ENCODE results near the gene ALDH4A1.

Gene ALDH4A1

DNA sequence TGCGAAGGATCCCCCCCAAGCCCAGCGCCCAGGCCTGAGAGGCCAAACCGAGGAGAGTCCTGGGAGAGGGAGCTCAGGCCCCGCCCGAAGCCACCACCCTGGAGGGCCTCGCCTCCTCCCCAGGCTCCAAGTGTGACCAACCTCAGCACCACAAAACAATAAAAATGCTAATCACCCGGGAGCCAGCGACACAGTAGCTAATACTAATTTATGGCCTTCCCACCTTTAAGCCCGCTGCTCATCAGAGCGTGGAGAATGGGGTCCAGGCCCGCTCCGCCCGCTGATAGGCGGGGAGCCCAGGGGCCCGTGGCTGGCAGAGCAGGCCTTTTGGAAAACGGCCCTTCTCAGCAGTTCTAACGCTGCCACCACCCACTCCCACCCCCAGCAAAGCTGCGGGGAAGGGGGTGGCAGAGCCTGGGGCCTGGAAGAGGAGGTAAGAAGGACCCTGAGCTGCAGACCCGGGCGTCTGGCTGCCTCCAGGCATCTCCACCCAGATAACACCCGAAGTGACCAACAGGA lies 22.5 kb downstream of the ALDH4A1 start:
- CTCF ChIA-PET, result no interaction called here
- POLR2A ChIA-PET, result no interaction called here
- no peak for TF ChIP-seq CTCF (IDR thresholded peaks at IDR 0.05; ENCODE audit: insufficient read depth, low read length, missing control alignments)
- DNase-seq (ENCODE audit: low read depth, low spot score), result no peak
- H3K4me3 ChIP-seq (ENCODE audit: low read depth, low read length), result no peak overlapping the region

- CTCF ChIA-PET, result no interaction called here
- no peak overlapping the region for H3K4me3 ChIP-seq (ENCODE audit: low read depth, low read length)
- TF ChIP-seq CTCF (IDR thresholded peaks at IDR 0.05; ENCODE audit: insufficient read depth, low read length, missing control alignments), result no peak
- DNase-seq (ENCODE audit: low read depth, low spot score), result no peak
- POLR2A ChIA-PET, result no interaction called here
Observed at GRCh38 chr1:18879215-18879790, 23.1 kb downstream of the ALDH4A1 start.

GRCh38 chr1:18878538-18879214 lies 23.7 kb downstream of the ALDH4A1 start:
- ChIA-PET POLR2A (no interaction called here), CTCF (interaction anchor here (1.0 to 1.8 kb wide), 2 partner anchors 281 to 322 kb away, joined by 3 to 5 read pairs; no protein-coding TSS in a partner anchor)
- no peak overlapping the region for H3K4me3 ChIP-seq (ENCODE audit: low read depth, low read length)
- no peak for TF ChIP-seq CTCF (IDR thresholded peaks at IDR 0.05; ENCODE audit: insufficient read depth, low read length, missing control alignments)
- no peak for DNase-seq (ENCODE audit: low read depth, low spot score)

DNA sequence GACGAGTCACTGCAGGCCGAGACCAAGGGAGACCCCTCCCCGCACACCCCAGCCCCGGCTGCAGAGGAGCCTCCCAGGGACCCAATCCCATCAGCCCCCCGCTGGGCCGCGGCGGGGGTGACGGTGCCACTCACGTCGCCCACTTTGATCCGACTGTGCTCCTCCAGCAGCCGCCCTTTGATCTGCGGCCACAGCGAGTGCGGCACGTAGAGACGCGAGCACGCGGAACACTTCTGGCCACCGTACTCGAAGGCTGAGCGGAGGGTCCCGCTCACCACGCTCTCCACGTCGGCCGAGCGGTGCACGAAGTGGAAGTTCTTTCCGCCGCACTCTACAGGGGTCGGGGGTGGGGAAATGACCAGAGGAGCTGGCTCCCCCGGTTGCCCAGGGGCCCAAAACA lies 25.1 kb downstream of the ALDH4A1 start:
- no peak for TF ChIP-seq CTCF (IDR thresholded peaks at IDR 0.05; ENCODE audit: insufficient read depth, low read length, missing control alignments)
- ChIA-PET CTCF (interaction anchor here (0.6 to 5.2 kb wide), 5 partner anchors 11 to 321 kb away, joined by 3 to 93 read pairs (median 4); no protein-coding TSS in a partner anchor), POLR2A (no interaction called here)
- H3K4me3 ChIP-seq (ENCODE audit: low read depth, low read length), result no peak overlapping the region
- no peak for DNase-seq (ENCODE audit: low read depth, low spot score)

DNA sequence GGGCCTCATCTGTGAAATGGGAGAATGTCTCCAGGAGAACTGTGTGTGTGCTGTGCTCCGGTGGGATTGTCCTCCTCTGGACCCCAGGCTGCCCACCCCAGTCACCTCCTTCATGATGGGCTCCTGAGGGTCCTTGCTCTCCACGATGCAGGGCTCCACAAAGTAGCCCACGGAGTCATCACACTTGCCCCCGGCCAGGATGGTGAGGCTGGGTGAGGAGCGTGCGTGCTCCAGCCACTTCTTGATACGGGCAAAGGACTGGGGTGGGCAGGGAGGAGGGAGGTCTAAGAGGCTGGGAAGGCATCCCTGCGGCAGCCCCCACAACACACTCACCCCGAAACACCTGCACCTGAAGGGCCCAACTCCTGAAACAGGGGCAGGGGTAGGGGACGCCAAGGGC lies 26.1 kb downstream of the ALDH4A1 start:
- no peak overlapping the region for H3K4me3 ChIP-seq (ENCODE audit: low read depth, low read length)
- no peak for DNase-seq (ENCODE audit: low read depth, low spot score)
- ChIA-PET CTCF (interaction anchor here (0.9 to 6.0 kb wide), 8 partner anchors 10 to 279 kb away, joined by 3 to 95 read pairs (median 9); no protein-coding TSS in a partner anchor), POLR2A (no interaction called here)
- no peak for TF ChIP-seq CTCF (IDR thresholded peaks at IDR 0.05; ENCODE audit: insufficient read depth, low read length, missing control alignments)

GRCh38 chr1:18875796-18876128 lies 26.6 kb downstream of the ALDH4A1 start:
- POLR2A ChIA-PET, result no interaction called here
- CTCF ChIA-PET, result interaction anchor here (0.8 to 6.0 kb wide), 18 partner anchors 9 to 320 kb away, joined by 3 to 95 read pairs (median 4); no protein-coding TSS in a partner anchor
- no peak for DNase-seq (ENCODE audit: low read depth, low spot score)
- no peak for TF ChIP-seq CTCF (IDR thresholded peaks at IDR 0.05; ENCODE audit: insufficient read depth, low read length, missing control alignments)
- H3K4me3 ChIP-seq (ENCODE audit: low read depth, low read length), result no peak overlapping the region
